HG02852 (cell line): ENCODE data around the gene NELL2.

Experiments used
- ATAC-seq: cut with Tn5 transposase; IDR thresholded peaks from one replicate; pipeline ENCODE4 v1.9.1; 2021; ENCODE audit warnings: mild to moderate bottlenecking, moderate library complexity; ENCODE audit not compliant: unreplicated experiment

The NELL2 gene

DNA sequence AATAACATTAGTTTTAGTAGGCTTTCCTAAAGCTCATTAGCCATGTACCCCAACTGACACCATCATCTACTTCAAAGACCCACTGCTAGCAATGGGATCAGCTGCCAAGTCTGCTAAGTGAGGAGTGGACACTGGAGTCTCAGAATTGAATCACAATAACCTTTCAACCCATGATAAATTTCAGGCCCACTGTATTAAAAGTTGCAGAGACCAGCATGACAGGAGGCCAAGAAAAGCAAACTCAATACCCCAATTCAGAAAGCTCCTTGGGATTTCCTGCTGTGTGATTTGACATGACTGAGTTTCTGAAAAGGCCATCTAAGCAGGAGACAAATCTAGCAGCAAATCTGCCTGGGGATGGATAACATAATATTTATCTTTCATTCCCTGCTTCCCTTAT, 320.7 kb downstream of the NELL2 start:
- ATAC-seq, result no peak

- ATAC-seq, result no peak
Measured at GRCh38 chr12:44551631-44552030, 324.5 kb downstream of the NELL2 start.

DNA sequence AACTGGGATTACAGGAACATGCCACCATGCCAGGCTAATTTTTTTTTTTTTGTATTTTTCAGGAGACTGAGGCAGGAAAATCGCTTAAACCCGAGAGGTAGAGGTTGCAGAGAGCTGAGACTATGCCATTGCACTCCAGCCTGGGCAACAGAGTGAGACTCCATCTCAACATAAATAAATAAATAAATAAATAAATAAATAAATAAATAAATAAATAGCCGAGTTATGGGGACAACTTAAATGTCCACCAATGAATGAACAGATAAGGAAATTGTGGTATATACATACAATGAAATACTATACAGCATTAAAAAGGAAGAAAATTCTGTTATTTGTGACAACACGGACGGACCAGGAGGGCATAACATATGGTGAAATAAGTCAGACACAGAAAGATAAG, 325.7 kb downstream of the NELL2 start:
- ATAC-seq, result no peak

- no peak for ATAC-seq
Measured at GRCh38 chr12:44546060-44546459, 330.1 kb downstream of the NELL2 start.

- ATAC-seq, result no peak
Measured at GRCh38 chr12:44544018-44544417, 332.1 kb downstream of the NELL2 start.

- ATAC-seq, result no peak
Measured at GRCh38 chr12:44542716-44543115, 333.4 kb downstream of the NELL2 start.

- no peak for ATAC-seq
Measured at GRCh38 chr12:44537354-44537753, 338.8 kb downstream of the NELL2 start.

- no peak for ATAC-seq
Measured at GRCh38 chr12:44532940-44533339, 343.2 kb downstream of the NELL2 start.

DNA sequence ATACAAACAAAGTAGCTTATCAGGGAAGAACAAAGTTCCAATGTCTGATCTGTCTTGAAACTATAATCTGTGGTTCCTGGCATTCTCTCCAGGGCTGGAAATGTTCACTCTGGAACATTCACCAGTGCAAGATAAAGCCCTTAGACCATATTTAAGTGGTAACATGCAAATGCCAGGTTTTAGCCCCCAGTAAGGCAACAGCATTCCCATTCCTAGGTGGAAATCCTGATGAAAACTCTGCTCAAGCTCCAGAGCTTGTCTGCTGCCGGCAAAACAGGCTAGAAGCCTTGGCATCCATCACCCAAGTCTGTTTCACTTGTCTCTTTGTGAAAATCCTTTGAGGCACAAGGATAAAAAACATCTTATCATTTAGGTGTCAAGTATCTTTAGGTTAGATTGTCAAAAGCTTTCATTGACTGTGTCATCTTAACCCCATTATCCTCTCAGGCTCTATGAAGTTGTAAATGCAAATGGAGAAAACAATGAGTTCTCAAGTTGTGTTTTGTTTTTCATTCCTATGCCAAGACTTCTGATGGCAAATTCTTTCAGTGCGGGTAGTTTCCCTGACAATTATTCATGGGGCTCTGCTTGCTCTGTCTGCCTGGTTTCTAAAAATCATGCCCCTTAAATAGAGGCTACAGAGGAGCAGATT, 344.7 kb downstream of the NELL2 start:
- ATAC-seq, result no peak

- ATAC-seq, result no peak
Measured at GRCh38 chr12:44526655-44527182, 349.4 kb downstream of the NELL2 start.

DNA sequence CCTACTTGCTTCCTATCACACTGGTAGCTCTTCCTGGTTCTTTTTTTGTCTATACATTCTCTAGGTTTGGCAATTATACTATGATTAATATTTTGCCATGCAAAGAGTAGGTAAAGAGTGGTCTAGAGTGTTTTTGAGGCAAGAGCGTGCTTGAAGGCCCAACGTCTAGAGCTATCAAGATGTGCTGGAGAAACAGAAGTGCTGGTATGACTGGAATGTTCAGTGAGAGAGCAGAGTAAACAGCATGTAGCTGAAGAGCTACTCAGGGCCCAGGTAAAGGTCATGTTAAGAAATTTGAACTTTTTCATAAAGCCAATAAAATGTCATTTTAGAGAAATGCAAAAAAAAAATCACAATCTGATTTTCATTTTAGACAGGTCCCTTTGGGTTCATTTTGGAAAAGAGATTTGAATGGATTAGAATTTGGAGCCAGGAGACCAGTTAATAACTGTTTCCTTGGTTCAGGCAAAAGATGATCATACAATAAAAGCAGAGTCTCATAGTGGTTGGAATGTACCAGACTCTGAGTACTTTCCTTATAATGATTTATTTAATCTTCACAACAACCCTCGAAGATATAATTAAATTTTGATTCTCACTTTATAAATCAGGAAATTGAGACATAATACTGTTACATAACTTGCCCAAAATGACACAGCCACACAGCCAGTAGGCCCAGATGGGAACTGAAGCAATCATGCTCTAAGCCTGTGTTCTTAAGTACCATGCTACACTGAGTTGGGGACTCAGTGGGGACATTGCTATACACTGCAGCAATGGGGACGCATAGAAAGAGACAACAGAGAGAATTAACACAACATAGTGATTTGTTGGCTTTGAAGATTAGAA, 350.1 kb downstream of the NELL2 start:
- no peak for ATAC-seq

DNA sequence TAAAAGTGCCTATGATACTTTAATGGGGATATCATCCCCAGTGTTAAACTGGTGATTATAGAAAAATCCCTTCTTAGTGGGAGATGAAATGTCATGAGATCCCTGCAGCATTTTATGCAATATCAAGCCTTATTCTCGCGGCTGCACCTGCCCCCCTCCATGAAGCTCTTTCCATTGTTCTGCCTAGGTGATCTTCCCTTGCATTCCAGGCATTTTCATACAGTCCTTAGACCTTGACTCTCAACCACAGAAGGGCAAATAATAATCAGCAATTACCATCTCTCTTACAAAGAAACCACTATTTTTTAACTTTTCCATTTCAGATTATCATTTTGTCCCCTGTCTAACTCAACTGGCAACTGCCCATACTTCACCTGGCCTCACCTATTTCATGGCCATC, 352.3 kb downstream of the NELL2 start:
- ATAC-seq, result no peak

DNA sequence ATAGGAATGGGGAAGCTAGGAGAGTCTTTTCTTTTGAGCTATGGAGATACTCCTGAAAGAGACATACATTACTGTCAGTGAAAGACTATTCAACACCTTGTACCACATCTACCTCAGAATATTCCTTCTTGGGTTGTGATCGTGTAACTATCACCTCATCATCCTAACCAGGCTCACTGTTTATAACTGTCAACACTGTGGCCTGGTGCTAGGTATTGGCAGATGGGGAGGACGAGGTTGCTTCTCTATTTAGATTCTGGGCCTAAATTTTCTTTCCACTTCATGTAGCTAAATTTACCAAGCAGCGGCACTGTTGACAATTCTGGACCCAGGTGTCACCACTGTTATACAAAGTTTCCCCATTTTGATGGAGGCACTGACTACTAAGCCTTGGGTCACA, 354.4 kb downstream of the NELL2 start:
- ATAC-seq, result no peak

- ATAC-seq, result no peak
Measured at GRCh38 chr12:44519931-44520330, 356.2 kb downstream of the NELL2 start.

GRCh38 chr12:44511289-44511688, 364.8 kb downstream of the NELL2 start:
- ATAC-seq, result peak; percentile 67

- ATAC-seq, result no peak
Measured at GRCh38 chr12:44510510-44510909, 365.6 kb downstream of the NELL2 start.

- no peak for ATAC-seq
Measured at GRCh38 chr12:44510076-44510475, 366.0 kb downstream of the NELL2 start.

DNA sequence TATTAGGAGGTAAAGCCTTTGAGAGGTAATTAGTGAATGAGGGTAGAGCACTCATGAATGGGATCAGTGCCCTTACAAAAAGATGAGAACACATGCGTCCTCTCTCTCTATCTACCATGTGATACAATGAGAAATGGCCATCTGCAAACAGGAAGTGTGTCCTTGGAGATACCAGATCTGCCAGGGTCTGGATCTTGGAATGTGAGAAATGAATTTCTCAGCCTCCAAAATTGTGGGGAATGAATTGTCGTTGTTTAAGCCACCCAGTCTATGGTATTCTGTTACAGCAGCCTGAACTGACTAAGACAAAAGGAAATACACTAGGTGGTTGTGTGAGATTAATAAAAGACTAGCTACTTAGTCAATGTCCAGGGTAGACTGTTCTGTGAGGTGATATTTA, 366.6 kb downstream of the NELL2 start:
- no peak for ATAC-seq

- no peak for ATAC-seq
Measured at GRCh38 chr12:44507461-44507860, 368.7 kb downstream of the NELL2 start.

DNA sequence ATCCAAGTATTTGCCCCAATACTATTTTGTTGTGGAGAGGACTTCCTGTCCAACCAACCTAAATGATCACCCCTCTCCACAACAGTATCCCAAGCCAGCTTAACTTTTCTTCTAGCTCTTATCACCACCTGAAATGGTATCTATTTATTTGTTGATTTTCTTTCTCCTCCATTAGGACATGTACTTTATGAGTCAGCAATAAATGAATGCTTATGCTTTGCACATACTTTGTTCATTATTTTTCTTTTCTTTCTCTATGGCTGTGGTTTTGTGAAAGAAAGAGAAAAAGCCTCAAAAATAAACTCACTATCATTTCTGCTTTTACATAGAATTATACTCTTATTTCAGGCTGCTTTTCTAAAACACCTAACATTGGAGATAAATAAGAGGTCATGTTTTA, 371.3 kb downstream of the NELL2 start:
- no peak for ATAC-seq

DNA sequence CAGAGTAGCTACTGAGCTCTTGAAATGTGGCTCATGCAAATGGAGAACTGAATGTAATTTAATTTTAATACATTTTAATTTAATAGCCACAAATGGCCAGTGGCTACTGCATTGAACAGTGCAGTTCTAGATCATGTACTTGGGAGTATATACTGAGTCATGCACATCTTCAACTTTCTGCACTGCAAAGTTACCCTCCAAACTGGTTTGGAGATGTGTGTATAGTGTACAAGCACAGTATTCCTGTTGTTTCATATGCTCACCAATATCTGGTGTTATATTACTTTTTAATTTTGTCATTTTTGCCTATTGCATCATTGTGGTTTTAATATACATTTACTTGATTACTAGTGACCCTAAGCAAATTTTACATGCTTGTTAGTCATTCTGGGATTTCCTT, 372.8 kb downstream of the NELL2 start:
- ATAC-seq, result no peak

DNA sequence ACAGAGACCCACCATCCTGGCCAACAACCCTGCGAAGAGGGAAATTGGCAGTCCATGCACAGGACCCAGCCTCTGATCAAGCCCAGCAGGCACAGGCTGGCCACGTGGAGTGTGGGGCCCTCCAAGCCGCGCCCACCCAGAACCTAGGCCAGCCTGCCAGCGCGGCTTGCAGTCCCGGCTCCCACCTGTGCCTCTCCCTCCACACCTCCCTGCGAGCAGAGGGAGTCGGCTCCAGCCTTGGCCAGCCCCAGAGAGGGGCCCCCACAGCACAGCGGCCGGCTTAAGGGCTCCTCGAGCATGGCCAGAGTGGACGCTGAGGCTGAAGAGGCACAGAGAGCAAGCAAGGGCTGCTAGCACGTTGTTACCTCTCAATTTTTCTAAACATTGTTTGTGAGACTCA, 373.4 kb downstream of the NELL2 start:
- no peak for ATAC-seq
